Progenitor cell of endocrine pancreas (in vitro differentiated cells): ENCODE data around the gene KIF25. TPM values are rescaled to one million over a fixed set of nuclear protein-coding genes. Genes with fewer than 3 reads are reported as not detected.

ENCODE experiments used
- DNase-seq: peaks from one replicate; pipeline ENCODE4 v3.0.0; 2021; ENCODE audit warnings: low spot score; ENCODE audit not compliant: unreplicated experiment
- H3K27ac Mint-ChIP-seq: 2 replicates; pipeline ENCODE4 v1.8.0; 2021; ENCODE audit warnings: mild to moderate bottlenecking, moderate library complexity, mixed read lengths
- H3K27me3 Mint-ChIP-seq: 2 replicates; pipeline ENCODE4 v1.8.0; 2021; ENCODE audit warnings: mixed read lengths
- H3K36me3 Mint-ChIP-seq: 2 replicates; pipeline ENCODE4 v1.8.0; 2022; ENCODE audit warnings: mixed read lengths; ENCODE audit not compliant: insufficient read depth
- H3K4me1 Mint-ChIP-seq: 2 replicates; pipeline ENCODE4 v1.8.0; 2021; ENCODE audit warnings: low read depth, mixed read lengths
- H3K4me3 Mint-ChIP-seq: 2 replicates; pipeline ENCODE4 v1.8.0; 2021; ENCODE audit warnings: low read depth, mild to moderate bottlenecking, moderate library complexity, mixed read lengths
- H3K9me3 Mint-ChIP-seq: 2 replicates; pipeline ENCODE4 v1.8.0; 2021; ENCODE audit warnings: low read depth, mixed read lengths
- CTCF ChIP-seq: fragments of 200-600 bp; sonication (generic); IDR thresholded peaks from one replicate; pipeline ENCODE4 v1.5.0; 2021; ENCODE audit warnings: antibody characterized with exemption, mild to moderate bottlenecking; ENCODE audit not compliant: unreplicated experiment
- total RNA-seq: library from RNA; stranded (reverse); gene quantifications from 2 replicates; pipeline ENCODE4 v1.2.1, GENCODE V29; 2021

KIF25 gene
- total RNA-seq, 1 donor from 2014 or later, result not detected

- H3K27ac Mint-ChIP-seq, result no peak overlapping the region
- no peak for DNase-seq
- H3K27me3 Mint-ChIP-seq, result no peaks in the 10 kb centered on the region
- no peaks in the 10 kb centered on the region for H3K36me3 Mint-ChIP-seq
- H3K4me3 Mint-ChIP-seq, result no peak overlapping the region
- no peak for TF ChIP-seq CTCF
- H3K9me3 Mint-ChIP-seq, result no peaks in the 10 kb centered on the region
- H3K4me1 Mint-ChIP-seq, result no peaks in the 10 kb centered on the region
Observed at GRCh38 chr6:168053086-168053956, 55.9 kb downstream of the KIF25 start.

DNA sequence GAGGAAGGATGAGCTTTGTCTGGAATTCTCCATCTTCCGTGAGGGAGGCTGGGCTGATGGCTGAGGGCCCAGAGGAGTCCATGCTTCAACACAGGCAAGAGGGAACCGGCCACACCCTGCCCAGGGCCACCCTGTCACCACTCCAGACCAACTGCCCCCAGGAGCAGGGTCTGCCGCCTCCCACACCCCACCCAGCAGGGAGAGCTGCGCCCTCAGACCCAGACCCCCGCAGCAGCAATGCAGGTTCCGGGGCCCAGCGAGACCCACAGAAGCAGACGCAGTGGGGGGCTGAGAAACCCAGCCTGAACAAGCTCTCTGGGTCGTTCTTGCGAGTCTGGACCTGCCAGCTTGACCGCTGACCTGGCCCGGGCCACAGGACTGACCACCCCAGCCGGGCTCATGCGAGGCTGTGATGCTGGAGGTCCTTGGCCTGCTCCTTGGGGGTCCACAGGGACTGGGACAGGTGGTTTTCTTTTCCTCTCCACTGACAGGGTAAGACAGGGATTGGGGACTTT, 56.5 kb downstream of the KIF25 start:
- no peaks in the 10 kb centered on the region for H3K27me3 Mint-ChIP-seq
- H3K4me3 Mint-ChIP-seq, result no peak overlapping the region
- H3K27ac Mint-ChIP-seq, result no peak overlapping the region
- H3K36me3 Mint-ChIP-seq, result no peaks in the 10 kb centered on the region
- no peaks in the 10 kb centered on the region for H3K9me3 Mint-ChIP-seq
- DNase-seq, result no peak
- no peak for TF ChIP-seq CTCF
- no peaks in the 10 kb centered on the region for H3K4me1 Mint-ChIP-seq

- Mint-ChIP-seq H3K27ac (no peak overlapping the region), H3K9me3 (no peaks in the 10 kb centered on the region), H3K4me1 (no peaks in the 10 kb centered on the region), H3K27me3 (no peaks in the 10 kb centered on the region), H3K4me3 (no peak overlapping the region), H3K36me3 (no peaks in the 10 kb centered on the region)
- no peak for TF ChIP-seq CTCF
- no peak for DNase-seq
Observed at GRCh38 chr6:168054765-168055560, 57.5 kb downstream of the KIF25 start.

- H3K4me1 Mint-ChIP-seq, result no peaks in the 10 kb centered on the region
- no peaks in the 10 kb centered on the region for H3K36me3 Mint-ChIP-seq
Observed at GRCh38 chr6:168055696-168056489, 58.4 kb downstream of the KIF25 start.

More at GRCh38 chr6:168055696-168056489, 58.4 kb downstream of the KIF25 start:
- no peak for DNase-seq
- Mint-ChIP-seq H3K9me3 (no peaks in the 10 kb centered on the region), H3K27ac (no peak overlapping the region), H3K27me3 (no peaks in the 10 kb centered on the region), H3K4me3 (no peak overlapping the region)
- TF ChIP-seq CTCF, result no peak
